Activated naive CD8-positive, alpha-beta T cell (primary cell): ENCODE results near the gene LPAR3.
"Not testable (repeated sequence)": the region's sequence is repeated elsewhere in the genome, so short reads cannot be mapped to it uniquely, and the experiment has no call there.

ENCODE experiments used
- H3K27ac Mint-ChIP-seq: one replicate; pipeline ENCODE4 v1.8.0; 2021; ENCODE audit warnings: mixed read lengths
- H3K27me3 Mint-ChIP-seq: one replicate; pipeline ENCODE4 v1.8.0; 2021; ENCODE audit warnings: mixed read lengths
- H3K36me3 Mint-ChIP-seq: one replicate; pipeline ENCODE4 v1.8.0; 2021; ENCODE audit warnings: mixed read lengths
- H3K4me1 Mint-ChIP-seq: one replicate; pipeline ENCODE4 v1.8.0; 2021; ENCODE audit warnings: low read depth, mixed read lengths
- H3K4me3 Mint-ChIP-seq: one replicate; pipeline ENCODE4 v1.8.0; 2021; ENCODE audit warnings: mild to moderate bottlenecking, mixed read lengths
- H3K9me3 Mint-ChIP-seq: one replicate; pipeline ENCODE4 v1.8.0; 2021; ENCODE audit warnings: low read depth, mixed read lengths

The LPAR3 gene

DNA sequence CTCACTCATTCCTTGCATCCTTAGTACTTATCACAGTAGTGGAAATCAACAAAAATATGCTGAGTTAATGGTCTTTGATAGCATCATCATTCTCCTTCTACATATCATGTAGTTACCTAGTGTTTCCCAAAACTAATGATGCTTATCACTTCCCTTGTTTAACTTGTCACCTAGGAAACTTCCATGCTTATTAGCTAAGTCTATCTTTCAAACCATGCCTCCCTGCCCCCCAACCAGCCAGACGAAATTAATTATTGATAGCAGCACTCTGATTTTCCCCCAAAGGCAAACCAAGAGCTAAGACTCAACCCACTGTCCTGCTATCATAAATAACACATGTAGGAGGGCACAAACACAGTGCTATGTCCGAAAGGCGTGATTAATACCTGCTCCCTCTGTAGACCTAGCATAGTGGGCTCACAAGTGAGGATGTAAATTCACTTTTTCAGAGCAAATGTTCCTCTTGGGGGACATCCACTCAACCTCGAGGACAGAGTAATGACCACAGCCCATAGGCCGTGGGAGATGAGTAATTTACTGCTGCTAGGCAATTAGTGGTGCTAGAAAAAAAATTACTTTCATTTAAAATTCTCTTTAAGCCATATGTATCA, 25.8 kb upstream of the LPAR3 start:
- Mint-ChIP-seq H3K4me1 (no peaks in the 10 kb centered on the region), H3K4me3 (no peak overlapping the region), H3K27me3 (no peaks in the 10 kb centered on the region), H3K9me3 (no peaks in the 10 kb centered on the region), H3K27ac (no peak overlapping the region), H3K36me3 (no peaks in the 10 kb centered on the region)

DNA sequence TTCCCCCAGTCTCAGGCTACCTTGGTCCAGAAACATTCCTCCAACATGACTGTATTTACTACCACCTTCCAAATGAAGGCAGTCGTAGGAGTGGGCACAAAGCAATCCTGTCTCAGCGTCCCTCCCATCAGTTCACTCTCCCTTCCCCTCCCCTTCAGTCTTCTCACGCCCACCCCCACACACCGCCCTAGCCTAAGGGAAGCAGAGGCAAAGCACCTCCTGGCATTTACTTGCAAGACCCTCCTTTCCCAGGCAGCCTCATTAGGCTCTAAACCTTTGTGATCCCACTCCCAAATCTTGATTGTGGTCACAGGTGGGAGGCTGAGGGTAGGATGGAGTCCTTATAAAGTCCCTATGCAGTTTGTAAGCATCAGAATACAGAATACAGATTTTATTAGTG, 23.9 kb upstream of the LPAR3 start:
- Mint-ChIP-seq H3K4me3 (no peak overlapping the region), H3K4me1 (no peaks in the 10 kb centered on the region), H3K27me3 (no peaks in the 10 kb centered on the region), H3K9me3 (no peaks in the 10 kb centered on the region), H3K36me3 (no peaks in the 10 kb centered on the region), H3K27ac (no peak overlapping the region)

DNA sequence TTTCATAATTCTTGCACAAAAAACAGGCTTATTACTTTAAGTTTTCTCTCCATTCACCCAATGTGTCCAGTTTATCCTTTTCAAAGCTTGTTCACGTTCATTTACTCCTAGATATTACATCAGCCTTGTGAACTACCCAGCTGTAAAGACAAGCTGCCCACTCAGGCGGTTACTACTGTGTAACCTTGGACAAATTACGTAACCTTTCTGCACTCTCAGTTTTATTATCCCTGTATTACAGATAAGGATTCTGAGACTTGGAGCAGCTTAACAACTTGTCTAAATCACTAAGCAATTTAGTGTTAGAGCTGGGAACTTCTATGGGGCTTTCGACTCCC, 20.5 kb upstream of the LPAR3 start:
- Mint-ChIP-seq H3K4me1 (no peaks in the 10 kb centered on the region), H3K27me3 (no peaks in the 10 kb centered on the region), H3K4me3 (no peak overlapping the region), H3K27ac (no peak overlapping the region), H3K36me3 (peaks cover 3% of the 10 kb centered on the region), H3K9me3 (no peaks in the 10 kb centered on the region)

DNA sequence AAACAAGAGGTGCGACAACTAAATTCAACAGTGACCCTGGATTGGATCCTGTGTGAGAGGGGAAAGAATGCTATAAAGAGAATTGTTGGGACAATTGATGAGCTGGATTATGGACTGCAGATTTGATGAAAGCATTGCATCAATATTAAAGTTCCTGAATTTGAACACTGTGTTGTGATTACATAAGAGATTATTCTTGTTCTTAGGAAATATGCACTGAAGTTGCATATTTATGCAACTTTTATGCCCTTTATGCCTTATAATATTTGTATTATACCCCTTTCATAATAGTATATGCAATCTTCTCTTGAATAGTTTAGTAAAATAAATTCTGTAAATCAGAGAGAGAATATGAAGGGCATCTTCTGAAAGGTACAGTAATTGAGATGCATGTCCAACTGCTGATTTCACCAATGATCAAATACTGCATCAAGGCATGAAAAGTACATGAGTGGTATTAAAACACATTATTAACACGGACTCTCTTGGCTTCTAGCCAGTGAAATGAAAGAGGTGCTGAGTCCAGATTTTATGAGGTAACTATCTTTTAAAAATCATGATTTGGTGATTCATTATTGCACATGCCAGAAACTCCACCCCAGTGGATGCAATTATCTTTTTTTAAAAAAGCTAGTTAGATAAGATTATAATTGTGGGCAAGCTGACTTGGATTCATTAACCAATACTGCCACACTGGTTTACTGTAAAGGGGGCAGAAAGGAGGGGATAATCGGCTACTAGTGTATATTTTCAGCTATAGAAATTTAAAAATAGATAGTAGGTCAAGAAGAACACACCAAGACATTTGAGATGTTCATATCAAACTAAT, 19.9 kb upstream of the LPAR3 start:
- no peaks in the 10 kb centered on the region for H3K9me3 Mint-ChIP-seq
- H3K36me3 Mint-ChIP-seq, result peaks cover 3% of the 10 kb centered on the region
- no peak overlapping the region for H3K27ac Mint-ChIP-seq

DNA sequence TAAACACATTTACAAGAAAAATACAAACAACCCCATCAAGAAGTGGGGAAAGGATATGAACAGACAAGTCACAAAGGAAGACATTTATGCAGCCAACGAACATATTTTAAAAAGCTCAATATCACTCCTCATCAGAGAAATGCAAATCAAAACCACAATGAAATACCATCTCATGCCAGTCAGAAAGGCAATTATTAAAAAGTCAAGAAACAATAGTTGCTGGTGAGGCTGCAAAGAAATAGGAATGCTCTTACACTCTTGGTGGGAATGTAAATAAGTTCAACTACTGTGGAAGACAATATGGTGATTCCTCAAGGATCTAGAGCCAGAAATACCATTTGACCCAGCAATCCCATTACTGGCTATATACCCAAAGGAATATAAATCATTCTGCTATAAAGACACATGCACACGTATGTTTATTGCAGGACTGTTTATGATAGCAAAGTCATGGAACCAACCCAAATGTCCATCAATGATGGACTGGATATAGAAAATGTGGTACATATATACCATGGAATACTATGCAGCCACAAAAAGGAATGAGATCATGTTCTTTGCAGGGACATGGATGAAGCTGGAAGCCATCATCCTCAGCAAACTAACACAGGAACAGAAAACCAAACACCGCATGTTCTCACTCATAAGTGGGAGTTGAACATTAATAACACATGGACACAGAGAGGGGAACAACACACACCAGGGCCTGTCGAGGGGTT, 15.9 kb upstream of the LPAR3 start:
- not testable (repeated sequence) for H3K4me3 Mint-ChIP-seq, H3K9me3 Mint-ChIP-seq, H3K4me1 Mint-ChIP-seq, H3K27ac Mint-ChIP-seq, H3K36me3 Mint-ChIP-seq, H3K27me3 Mint-ChIP-seq

More for the DNA sequence above, 19.9 kb upstream of the LPAR3 start:
- no peaks in the 10 kb centered on the region for H3K27me3 Mint-ChIP-seq
- no peak overlapping the region for H3K4me3 Mint-ChIP-seq
- H3K4me1 Mint-ChIP-seq, result no peaks in the 10 kb centered on the region

DNA sequence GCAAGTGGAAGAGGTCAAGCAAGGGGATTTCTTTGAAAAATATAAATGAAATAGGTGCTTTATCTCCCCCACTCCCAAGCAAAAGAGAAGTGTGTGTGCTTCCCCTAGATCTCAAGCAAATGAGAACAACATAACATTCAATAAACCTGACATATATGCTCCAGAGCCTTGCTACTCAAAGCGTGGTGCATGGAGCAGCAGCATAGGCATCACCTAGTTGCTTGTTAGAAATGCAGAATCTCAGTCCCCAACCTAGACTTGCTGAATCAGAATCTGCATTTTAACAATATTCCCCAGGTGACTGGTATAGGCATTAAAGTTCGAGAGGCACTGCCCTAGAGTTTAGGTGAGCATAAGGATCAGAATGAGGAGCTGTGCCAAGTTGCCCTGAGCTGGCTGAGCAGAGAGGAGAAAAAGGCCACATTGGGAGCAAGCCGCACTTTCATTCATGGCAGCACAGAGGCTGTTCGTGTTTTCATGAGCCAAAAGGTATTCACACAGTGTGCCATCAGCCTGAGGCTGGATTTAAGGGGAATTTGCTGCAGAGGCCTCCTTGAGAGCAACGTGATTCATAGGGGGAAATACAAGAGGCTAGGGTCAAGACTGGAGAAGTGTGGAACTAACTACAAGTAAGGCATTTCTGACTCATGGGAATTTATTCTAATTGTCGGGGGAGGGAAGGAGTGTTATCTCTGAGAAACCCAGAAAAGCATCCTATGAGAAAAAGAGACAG, 14.3 kb upstream of the LPAR3 start:
- Mint-ChIP-seq H3K27me3 (no peaks in the 10 kb centered on the region), H3K36me3 (peaks cover 5% of the 10 kb centered on the region), H3K27ac (no peak overlapping the region), H3K9me3 (peaks cover under 1% of the 10 kb centered on the region), H3K4me1 (no peaks in the 10 kb centered on the region), H3K4me3 (no peak overlapping the region)

DNA sequence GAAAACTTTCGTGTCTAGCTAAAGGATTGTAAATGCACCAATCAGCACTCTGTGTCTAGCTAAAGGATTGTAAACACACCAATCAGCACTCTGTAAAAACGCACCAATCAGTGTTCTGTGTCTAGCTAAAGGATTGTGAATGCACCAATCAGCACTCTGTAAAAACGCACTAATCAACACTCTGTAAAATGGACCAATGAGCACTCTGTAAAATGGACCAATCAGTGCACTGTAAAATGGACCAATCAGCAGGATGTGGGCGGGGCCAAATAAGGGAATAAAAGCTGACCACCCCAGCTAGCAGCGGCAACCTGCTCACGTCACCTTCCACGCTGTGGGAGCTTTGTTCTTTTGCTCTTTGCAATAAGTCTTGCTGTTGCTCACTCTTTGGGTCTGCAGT, 9.7 kb upstream of the LPAR3 start:
- H3K9me3 Mint-ChIP-seq, H3K4me1 Mint-ChIP-seq, H3K36me3 Mint-ChIP-seq, H3K27ac Mint-ChIP-seq, H3K27me3 Mint-ChIP-seq, H3K4me3 Mint-ChIP-seq: not testable (repeated sequence)

DNA sequence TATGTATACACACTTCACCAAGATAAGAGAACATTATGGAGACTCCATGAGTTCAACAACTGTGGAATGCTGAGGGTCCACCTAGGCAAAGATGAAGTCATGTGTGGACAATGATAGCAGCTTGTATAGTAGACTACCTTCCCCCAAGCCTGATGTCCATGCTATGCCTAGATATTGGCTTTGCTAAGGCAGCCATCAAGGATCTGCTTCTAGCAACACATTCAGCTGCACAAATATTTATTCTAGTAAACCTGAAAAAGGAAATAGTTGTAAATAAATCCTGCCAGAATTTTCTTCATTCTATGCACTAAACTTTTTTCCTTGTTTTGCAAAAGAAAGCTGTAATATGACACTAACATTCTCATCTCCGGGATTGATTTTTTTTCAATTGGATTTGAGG, 7.0 kb upstream of the LPAR3 start:
- Mint-ChIP-seq H3K4me3 (no peak overlapping the region), H3K4me1 (no peaks in the 10 kb centered on the region), H3K27ac (no peak overlapping the region), H3K9me3 (peaks cover 7% of the 10 kb centered on the region), H3K36me3 (peaks cover 2% of the 10 kb centered on the region), H3K27me3 (peaks cover 5% of the 10 kb centered on the region)

DNA sequence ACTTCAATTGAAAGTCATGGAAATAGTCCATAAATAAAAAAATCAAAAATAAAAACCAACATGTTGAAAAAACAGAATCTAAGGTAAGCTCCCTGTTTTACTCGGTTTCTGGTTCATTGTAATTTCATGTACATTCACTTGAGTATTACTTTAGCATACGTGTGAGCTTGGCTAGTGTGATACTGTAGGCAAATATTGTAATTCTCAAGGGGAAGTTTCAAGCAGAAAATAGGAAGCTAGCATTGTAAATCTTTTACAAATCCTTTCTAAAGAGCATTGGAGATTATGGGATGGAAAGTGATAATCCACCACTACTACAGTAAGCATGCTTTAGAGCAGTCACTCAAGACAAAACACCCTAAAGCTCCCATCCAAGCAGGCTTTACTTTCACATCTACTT, 3.3 kb upstream of the LPAR3 start:
- H3K27ac Mint-ChIP-seq, result no peak overlapping the region
- no peak overlapping the region for H3K4me3 Mint-ChIP-seq
- H3K27me3 Mint-ChIP-seq, result peaks cover 24% of the 10 kb centered on the region
- H3K36me3 Mint-ChIP-seq, result peaks cover 2% of the 10 kb centered on the region
- H3K9me3 Mint-ChIP-seq, result no peaks in the 10 kb centered on the region
- peaks cover 14% of the 10 kb centered on the region for H3K4me1 Mint-ChIP-seq

DNA sequence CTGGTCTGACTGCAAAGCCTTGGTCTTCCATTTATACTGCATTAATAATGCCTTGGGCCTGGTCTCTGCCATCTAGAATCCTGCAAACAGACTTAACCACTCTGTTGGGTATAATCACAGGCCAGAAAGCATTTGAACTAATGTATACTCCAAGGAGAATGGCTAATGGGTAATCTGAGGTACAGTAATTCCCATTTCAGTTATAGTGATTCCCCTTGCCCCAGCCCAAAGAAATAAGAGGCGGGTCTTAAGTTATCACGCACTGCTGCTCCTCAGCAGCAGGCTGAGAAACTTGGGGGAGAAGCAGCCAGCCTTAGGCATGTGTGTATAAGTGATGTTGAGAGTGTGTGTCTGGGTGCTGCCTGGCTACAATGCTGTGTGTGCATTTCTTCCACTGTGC, 2.4 kb downstream of the LPAR3 start:
- Mint-ChIP-seq H3K27ac (no peak overlapping the region), H3K4me1 (peaks cover 28% of the 10 kb centered on the region), H3K27me3 (peaks cover 24% of the 10 kb centered on the region), H3K36me3 (peaks cover 2% of the 10 kb centered on the region), H3K4me3 (no peak overlapping the region), H3K9me3 (no peaks in the 10 kb centered on the region)

DNA sequence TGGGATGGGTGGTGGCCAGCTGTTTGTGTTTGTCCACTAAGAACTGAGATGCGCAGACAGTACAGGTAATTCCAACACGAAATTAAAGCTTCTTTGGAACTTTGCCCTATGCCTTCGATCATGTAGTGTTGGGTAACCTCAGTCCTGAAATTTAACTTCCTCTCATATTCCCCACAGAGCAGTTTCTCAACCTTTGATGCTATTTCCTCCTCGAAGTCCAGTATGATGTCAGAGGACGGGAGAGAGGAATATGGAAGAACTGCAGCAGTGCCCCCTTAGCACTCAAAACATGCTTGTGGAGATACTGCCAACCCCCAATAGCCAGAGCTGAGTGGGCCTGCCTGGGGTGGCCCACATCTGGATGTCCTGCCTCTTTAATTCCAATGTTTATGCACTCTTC, 3.6 kb downstream of the LPAR3 start:
- Mint-ChIP-seq H3K4me1 (peaks cover 28% of the 10 kb centered on the region), H3K36me3 (no peaks in the 10 kb centered on the region), H3K27ac (no peak overlapping the region), H3K9me3 (no peaks in the 10 kb centered on the region), H3K4me3 (no peak overlapping the region), H3K27me3 (peaks cover 17% of the 10 kb centered on the region)

DNA sequence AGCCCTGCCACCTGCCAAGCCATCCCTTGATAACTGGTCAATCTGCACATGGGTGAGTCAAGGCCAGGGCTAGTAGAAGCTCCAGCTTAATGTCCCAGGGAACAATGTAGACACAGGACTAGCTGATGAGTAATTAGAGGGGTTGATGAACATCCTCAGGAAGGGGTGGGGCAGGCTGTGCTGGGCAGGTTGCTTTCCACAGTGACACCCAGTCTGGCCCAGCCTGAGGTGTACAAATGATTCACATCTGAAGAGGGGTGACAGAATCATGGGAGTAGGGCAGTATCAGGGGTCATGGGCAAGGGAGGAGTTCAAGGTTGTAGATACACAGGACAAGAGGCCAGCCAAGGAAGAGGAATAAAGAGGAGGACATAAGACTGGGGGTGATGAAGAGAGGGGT, 4.3 kb downstream of the LPAR3 start:
- Mint-ChIP-seq H3K9me3 (no peaks in the 10 kb centered on the region), H3K4me1 (peaks cover 24% of the 10 kb centered on the region), H3K4me3 (no peak overlapping the region), H3K36me3 (no peaks in the 10 kb centered on the region), H3K27ac (no peak overlapping the region), H3K27me3 (peaks cover 12% of the 10 kb centered on the region)

DNA sequence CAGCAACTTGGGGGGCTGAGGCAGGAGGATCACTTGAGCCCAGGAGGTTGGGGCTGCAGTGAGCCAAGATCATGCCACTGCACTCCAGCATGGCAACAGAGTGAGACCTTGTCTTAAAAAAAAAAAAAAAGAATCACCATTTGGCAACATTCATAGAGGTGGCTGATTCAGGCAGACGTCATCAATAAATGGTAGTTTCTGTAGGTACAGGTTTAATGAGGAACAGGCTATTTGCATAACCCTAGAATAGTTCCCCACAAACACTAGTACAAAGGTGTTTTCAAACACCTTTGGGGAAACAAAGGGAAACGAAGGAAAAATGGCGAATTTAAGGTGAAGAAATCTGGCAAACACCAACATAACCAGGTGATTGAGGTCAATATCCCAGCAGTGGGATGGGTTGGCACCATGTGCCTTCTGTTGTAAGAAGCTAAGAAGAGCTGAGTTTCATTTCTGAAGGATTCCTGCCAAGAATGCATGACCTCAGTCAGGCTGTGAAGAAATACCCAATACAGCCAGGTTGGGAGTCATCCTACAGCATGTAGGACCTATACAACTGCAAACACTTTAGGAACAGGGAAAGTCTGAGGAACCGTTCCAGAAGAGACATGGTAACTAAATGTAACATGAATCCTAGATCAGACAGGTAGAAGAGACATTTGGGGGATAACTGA, 5.6 kb downstream of the LPAR3 start:
- Mint-ChIP-seq H3K9me3 (no peaks in the 10 kb centered on the region), H3K4me1 (peaks cover 18% of the 10 kb centered on the region), H3K27me3 (peaks cover 6% of the 10 kb centered on the region), H3K4me3 (no peak overlapping the region), H3K36me3 (no peaks in the 10 kb centered on the region), H3K27ac (no peak overlapping the region)

DNA sequence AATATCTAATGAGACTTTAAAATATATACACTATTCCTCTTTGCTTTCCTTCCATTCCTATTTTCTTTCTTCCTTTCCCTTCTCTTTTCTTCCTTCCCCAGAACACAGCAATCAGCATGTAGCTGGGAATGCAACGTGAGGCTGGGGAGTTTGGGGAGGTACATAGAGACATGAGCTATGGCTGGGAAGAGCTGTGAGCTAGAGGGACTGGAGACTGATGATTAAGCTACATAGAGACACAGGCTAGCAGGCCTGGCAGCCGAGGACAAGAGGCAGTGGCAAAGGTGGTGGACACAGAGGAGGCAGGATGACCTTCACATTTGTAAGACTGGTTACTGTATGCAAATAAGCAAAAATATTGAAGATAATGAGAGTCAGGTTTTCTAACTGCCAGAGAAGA, 7.5 kb downstream of the LPAR3 start:
- Mint-ChIP-seq H3K4me1 (peaks cover 14% of the 10 kb centered on the region), H3K36me3 (peaks cover 2% of the 10 kb centered on the region), H3K9me3 (no peaks in the 10 kb centered on the region), H3K27me3 (peaks cover 2% of the 10 kb centered on the region), H3K4me3 (no peak overlapping the region), H3K27ac (no peak overlapping the region)
